Psoas muscle (tissue), 8 donors: Measurements from ENCODE around the gene C16orf74. TPM values are rescaled to one million over a fixed set of nuclear protein-coding genes. Genes with fewer than 3 reads are reported as not detected.

Experiments
- ATAC-seq, 4 donors: fragments of 200-7000 bp; cut with Tn5 transposase; one replicate each; pipeline ENCODE4 v1.9.1; 2020; ENCODE audit warnings: moderate library complexity in 3 of 4, mild to moderate bottlenecking in 2 of 4
- DNase-seq, 2 donors: peaks; one replicate each; pipeline ENCODE4 v3.0.0-alpha.2; 2020
- H3K27ac ChIP-seq: fragments of 200-600 bp; one replicate; pipeline ENCODE4 v1.8.0; 2022
- H3K27me3 ChIP-seq, 3 donors: fragments of 200-600 bp in 1 of 3; one replicate each; pipeline versions ENCODE4 v1.6.1 to v1.8.0; 2013 to 2022; ENCODE audit warnings: low read length in 2 of 3, mild to moderate bottlenecking in 2 of 3, moderate library complexity in 1 of 3; ENCODE audit not compliant: insufficient read depth in 3 of 3
- H3K36me3 ChIP-seq, 2 donors: fragments of 200-600 bp in 1 of 2; one replicate each; pipeline versions ENCODE4 v1.6.1 to v1.8.0; 2013 to 2022; ENCODE audit warnings: low read depth in 1 of 2, mild to moderate bottlenecking in 1 of 2, moderate library complexity in 1 of 2; ENCODE audit not compliant: insufficient read depth in 1 of 2
- H3K4me1 ChIP-seq: fragments of 200-600 bp; one replicate; pipeline ENCODE4 v1.8.0; 2022
- H3K4me3 ChIP-seq: fragments of 200-600 bp; one replicate; pipeline ENCODE4 v1.8.0; 2022; ENCODE audit warnings: mild to moderate bottlenecking
- H3K9me3 ChIP-seq: fragments of 200-600 bp; one replicate; pipeline ENCODE4 v1.8.0; 2022
- WGBS, 3 donors: extraction: QIAGEN DNeasy Blood & Tissue Kit; methylation state at CpG; one replicate each; pipeline versions ENCODE4 v1.1.6 to v1.1.7; 2013; 5-methylcytosine and 5-hydroxymethylcytosine counted together
- intact Hi-C, 2 donors: fragments of 100-400 bp; cut with DNase I; formaldehyde crosslinking; loops; one replicate each; pipeline versions ENCODE4 v1.11.0 to v1.14.2; 2022
- polyA plus RNA-seq, 3 donors: library from polyadenylated mRNA; stranded (reverse); fragments of 200-250 nt; gene quantifications; one replicate each; pipeline ENCODE4 v1.2.3, GENCODE V29; 2013
- total RNA-seq, 4 donors: library from RNA; stranded (reverse); fragmentation: NEBNext Ultra II Directional in 2 of 4; extraction: Animal tissue kit (Norgen Biotek cat#: 25700) in 2 of 4; gene quantifications; one replicate each; pipeline versions ENCODE4 v1.2.1 to v1.2.4, GENCODE V29; 2021 to 2023
- TF ChIP-seq, protein P1 (sequence below): fragments of 200-600 bp; IDR thresholded peaks from one replicate; pipeline ENCODE4 v1.8.0; 2022; ENCODE audit warnings: antibody characterized with exemption
- donor health status: healthy with polysubstance abuse.
- donor health status: DM: no; HTN: no; CAD: no; lungs with moderate emphysema.
- donor health status: Bipolar disorder and iron deficiency.
- donor health status: healthy.
- donor health status: DM: yes; HTN: yes; CAD: no.
- donor health status: DM: no; HTN: no; CAD: no.
- donor health status: DM: no; HTN: no; CAD: no.
- donor health status: DM: yes; HTN: yes; CAD: no.

Gene C16orf74
- total and polyA plus RNA-seq, 7 donors, result 0.13 to 3.8 (median 0.24) TPM; not detected in 2

DNA sequence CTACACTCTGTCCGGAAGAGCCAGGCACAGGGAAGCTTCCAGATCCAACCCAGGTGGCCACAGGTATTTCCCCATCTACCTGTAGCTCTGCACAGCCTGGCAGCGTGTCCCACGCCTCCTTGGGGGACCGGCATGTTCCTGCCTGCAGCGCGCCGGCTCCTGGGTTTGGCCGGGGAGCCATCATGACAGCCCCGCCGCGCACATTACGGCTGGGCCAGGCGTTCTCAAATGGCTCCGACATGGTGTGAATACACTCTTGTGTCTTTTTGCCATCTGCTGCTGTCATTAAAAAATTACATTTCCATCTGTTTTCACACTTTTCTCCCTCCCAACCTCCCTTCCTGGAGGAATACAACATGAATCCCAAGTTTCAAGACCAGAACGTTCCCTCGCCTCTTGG, 54.1 kb downstream of the C16orf74 start:
- ATAC-seq, result no peak
- 32 to 45% (median 39%) methylated on average over 16 of the region's 16 CpGs for WGBS, 3 donors
- no peak for DNase-seq
- TF ChIP-seq, protein P1, sequence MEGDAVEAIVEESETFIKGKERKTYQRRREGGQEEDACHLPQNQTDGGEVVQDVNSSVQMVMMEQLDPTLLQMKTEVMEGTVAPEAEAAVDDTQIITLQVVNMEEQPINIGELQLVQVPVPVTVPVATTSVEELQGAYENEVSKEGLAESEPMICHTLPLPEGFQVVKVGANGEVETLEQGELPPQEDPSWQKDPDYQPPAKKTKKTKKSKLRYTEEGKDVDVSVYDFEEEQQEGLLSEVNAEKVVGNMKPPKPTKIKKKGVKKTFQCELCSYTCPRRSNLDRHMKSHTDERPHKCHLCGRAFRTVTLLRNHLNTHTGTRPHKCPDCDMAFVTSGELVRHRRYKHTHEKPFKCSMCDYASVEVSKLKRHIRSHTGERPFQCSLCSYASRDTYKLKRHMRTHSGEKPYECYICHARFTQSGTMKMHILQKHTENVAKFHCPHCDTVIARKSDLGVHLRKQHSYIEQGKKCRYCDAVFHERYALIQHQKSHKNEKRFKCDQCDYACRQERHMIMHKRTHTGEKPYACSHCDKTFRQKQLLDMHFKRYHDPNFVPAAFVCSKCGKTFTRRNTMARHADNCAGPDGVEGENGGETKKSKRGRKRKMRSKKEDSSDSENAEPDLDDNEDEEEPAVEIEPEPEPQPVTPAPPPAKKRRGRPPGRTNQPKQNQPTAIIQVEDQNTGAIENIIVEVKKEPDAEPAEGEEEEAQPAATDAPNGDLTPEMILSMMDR, result no peak
- no peaks in the 10 kb centered on the region for H3K27me3 ChIP-seq
- no peaks in the 10 kb centered on the region for H3K9me3 ChIP-seq
- intact Hi-C loops, result no loop called here
- no peak overlapping the region for H3K27ac ChIP-seq
- no peaks in the 10 kb centered on the region for H3K36me3 ChIP-seq
- no peaks in the 10 kb centered on the region for H3K4me1 ChIP-seq
- no peak overlapping the region for H3K4me3 ChIP-seq

DNA sequence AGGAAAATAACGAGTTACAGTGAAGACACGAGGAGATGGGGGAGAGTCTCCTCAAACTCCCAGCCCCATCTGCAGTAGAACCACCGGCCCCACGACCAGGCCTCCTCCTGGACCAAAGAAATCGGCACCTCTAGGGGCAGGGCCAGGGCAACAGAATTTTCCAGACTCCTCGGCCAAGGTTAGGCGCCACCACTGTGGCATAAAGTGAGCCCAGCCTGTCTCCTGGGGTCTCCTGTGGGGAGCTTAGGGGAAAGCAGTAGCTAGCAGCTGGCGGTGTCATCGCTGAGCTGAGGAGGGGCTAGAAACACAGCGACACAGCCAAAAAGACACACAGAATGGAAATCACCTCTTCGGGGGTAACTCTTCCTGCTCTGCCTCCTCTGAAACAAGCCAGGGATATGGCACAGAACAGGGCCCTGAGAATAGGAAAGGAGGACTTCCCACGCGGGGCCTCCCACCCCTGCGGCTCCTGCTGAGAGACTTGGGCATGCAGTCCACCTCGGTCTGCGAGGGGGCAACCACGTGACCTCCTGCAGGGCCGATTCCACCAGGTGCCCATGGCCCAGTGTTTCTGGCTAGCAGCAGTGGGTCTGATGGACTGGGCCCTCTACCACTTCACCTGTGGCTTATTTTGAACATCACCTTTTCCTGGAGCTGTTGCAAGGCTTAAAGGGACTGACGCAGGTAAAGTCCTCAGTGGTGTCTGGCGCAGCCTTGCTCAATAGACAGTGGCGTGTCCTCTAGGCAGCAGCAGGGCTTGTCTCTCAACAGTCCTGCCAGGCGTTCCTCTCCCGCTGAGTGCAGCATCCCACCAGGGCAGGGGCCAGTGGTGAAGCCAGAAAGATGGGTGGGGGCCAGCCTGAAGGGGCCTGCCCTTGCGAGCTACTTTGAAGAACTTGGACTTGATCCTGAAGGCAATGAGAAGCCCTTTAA, 55.4 kb downstream of the C16orf74 start:
- Histone ChIP-seq H3K27me3 (no peaks in the 10 kb centered on the region), H3K27ac (no peak overlapping the region), H3K4me1 (no peaks in the 10 kb centered on the region), H3K36me3 (no peaks in the 10 kb centered on the region), H3K9me3 (no peaks in the 10 kb centered on the region), H3K4me3 (no peak overlapping the region)
- TF ChIP-seq, protein P1, result no peak
- intact Hi-C loops, result no loop called here
- WGBS, 3 donors, result 80 to 86% (median 86%) methylated on average over 24 of the region's 24 CpGs
- DNase-seq, result no peak
- ATAC-seq, result no peak

DNA sequence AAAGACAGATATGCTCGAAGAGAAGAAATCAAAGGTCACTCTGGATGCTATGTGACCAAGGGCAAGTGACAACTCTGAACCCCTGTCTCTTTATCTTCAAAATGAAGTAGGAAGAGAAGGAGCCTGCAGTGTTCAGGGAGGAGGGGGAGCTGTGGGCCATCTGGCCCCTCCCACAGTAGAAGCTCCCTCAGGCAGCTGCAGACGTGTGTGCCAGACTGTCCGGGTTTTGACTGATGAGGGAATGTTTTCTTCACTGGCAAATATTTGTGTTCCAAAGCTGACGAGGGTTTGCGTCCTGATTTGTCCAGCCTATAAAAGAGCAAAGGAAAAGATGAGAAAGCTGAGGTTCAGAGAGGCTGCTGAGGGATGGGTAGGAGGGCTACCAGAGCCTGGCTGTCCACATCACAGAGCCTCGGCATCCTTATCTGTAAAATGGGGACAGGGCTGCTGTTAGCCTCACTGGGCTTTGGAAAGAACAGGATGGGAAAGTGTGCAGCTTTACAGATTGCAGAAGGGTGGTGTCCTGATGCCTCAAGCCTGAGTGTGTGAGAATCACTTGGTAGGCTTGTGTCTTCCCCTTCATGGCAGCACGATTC, 60.3 kb downstream of the C16orf74 start:
- Histone ChIP-seq H3K27me3 (no peaks in the 10 kb centered on the region), H3K9me3 (no peaks in the 10 kb centered on the region), H3K4me3 (no peak overlapping the region), H3K36me3 (no peaks in the 10 kb centered on the region), H3K4me1 (no peaks in the 10 kb centered on the region), H3K27ac (no peak overlapping the region)
- intact Hi-C loops, result no loop called here
- 48 to 52% (median 48%) methylated on average over 7 of the region's 7 CpGs for WGBS, 3 donors
- TF ChIP-seq, protein P1, result no peak
- ATAC-seq (no peak), DNase-seq (no peak)

DNA sequence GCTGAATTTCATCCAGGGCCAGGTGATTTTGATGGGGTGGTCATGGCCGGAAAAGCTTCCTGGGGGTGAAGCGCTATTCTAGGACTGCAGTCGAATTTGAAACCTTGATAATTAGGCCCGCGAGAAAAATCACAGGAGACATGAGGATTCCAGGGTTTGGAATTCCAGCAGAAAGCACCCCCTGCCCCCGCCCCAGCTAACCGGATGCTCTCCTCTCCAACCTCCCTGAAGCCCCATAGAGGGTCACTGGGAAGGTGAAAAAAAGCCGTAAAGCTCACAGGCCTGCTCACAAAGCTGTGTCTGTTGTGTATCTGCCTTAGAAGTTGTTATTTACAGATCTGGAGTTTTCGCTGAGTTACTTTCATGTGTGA, 61.0 kb downstream of the C16orf74 start:
- H3K27me3 ChIP-seq, result no peaks in the 10 kb centered on the region
- no peak overlapping the region for H3K4me3 ChIP-seq
- H3K36me3 ChIP-seq, result no peaks in the 10 kb centered on the region
- H3K27ac ChIP-seq, result no peak overlapping the region
- no peak for ATAC-seq
- TF ChIP-seq, protein P1, result no peak
- intact Hi-C loops, result no loop called here
- no peak for DNase-seq
- H3K9me3 ChIP-seq, result no peaks in the 10 kb centered on the region
- no peaks in the 10 kb centered on the region for H3K4me1 ChIP-seq
- WGBS, 3 donors, result 58 to 63% (median 61%) methylated on average over 9 of the region's 9 CpGs
